MG63 (cell line): ENCODE results near the gene ATXN1. TPM values are rescaled to one million over a fixed set of nuclear protein-coding genes. Genes with fewer than 3 reads are reported as not detected.

Experiments used
- DNase-seq: peaks from one replicate; pipeline ENCODE4 v3.0.0-alpha.2; 2020
- H3K27me3 ChIP-seq: fragments of 250-450 bp; sonication (Bioruptor Pico); 2 replicates; pipeline ENCODE4 v1.5.1; 2020; ENCODE audit warnings: mild to moderate bottlenecking, moderate library complexity
- H3K36me3 ChIP-seq: fragments of 250-450 bp; sonication (Bioruptor Pico); 2 replicates; pipeline ENCODE4 v1.5.1; 2020; ENCODE audit warnings: mild to moderate bottlenecking, moderate library complexity
- H3K4me3 ChIP-seq: fragments of 250-450 bp; sonication (Bioruptor Pico); 2 replicates; pipeline ENCODE4 v1.5.1; 2020; ENCODE audit warnings: mild to moderate bottlenecking, moderate library complexity
- H3K9me3 ChIP-seq: fragments of 250-450 bp; sonication (Bioruptor Pico); 2 replicates; pipeline ENCODE4 v1.5.1; 2020; ENCODE audit warnings: mild to moderate bottlenecking, moderate library complexity
- total RNA-seq: library from RNA; depleted of rRNA; stranded (reverse); fragments of >200 nt; shearing (Covaris generic); gene quantifications from 2 replicates; pipeline ENCODE4 v1.2.3, GENCODE V29; 2014; ENCODE audit warnings: low replicate concordance

Gene ATXN1
- total RNA-seq, 1 experiment from 2014 or later = 5.9 TPM

GRCh38 chr6:16324184-16324583 lies 437.1 kb downstream of the ATXN1 start:
- DNase-seq = no peak
- no peak overlapping the region for H3K4me3 ChIP-seq
- no peaks in the 10 kb centered on the region for H3K36me3 ChIP-seq
- no peaks in the 10 kb centered on the region for H3K9me3 ChIP-seq
- H3K27me3 ChIP-seq = no peaks in the 10 kb centered on the region

DNA sequence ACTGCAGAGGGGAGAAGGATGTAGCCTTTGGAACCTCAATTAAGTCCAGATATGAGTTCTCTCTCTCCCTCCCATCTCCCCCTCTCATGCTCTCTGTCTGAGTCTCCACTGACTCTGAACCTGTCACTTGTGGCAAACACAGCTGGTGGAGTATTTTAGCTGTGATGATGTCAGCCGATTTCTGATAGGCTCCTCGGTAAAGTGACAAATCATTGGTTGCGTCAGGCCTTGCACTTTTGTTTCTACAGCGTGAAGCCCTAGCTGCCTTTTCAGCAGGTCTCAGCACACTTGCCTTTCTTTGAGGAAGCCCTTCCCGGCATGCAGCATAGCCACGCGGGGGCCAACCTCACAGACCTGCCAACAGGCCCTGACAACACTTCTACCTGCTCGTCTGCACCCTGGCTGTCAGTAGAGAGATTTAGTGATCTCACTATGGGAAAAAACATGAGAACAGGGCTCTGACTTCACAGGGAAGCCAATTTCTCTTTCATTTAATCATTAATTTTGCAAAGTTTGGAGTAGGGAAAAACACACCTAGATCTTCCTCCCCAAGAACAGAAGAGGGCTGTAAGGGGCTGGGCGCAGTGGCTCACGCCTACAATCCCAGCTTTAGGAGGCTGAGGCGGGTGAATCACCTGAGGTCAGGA lies 438.5 kb downstream of the ATXN1 start:
- H3K36me3 ChIP-seq = no peaks in the 10 kb centered on the region
- H3K4me3 ChIP-seq = no peak overlapping the region
- DNase-seq = no peak
- no peaks in the 10 kb centered on the region for H3K9me3 ChIP-seq
- H3K27me3 ChIP-seq = no peaks in the 10 kb centered on the region

DNA sequence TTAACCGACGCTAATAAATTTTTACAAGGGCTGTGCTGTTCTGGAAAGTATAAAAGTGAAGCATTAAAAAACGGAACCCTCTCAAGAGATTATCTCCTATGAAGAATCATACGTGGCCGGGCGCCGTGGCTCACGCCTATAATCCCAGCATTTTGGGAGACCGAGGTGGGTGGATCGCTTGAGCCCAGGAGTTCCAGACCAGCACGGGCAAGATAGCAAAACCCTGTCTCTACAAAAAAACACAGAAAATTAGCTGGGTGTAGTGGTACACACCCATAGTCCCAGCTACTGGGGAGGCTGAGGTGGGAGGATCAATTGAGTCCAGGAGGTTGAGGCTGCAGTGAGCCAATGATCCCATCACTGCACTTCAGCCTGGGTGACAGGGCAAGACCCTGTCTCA lies 439.4 kb downstream of the ATXN1 start:
- H3K36me3 ChIP-seq = no peaks in the 10 kb centered on the region
- H3K9me3 ChIP-seq = no peaks in the 10 kb centered on the region
- no peak for DNase-seq
- no peak overlapping the region for H3K4me3 ChIP-seq
- no peaks in the 10 kb centered on the region for H3K27me3 ChIP-seq

DNA sequence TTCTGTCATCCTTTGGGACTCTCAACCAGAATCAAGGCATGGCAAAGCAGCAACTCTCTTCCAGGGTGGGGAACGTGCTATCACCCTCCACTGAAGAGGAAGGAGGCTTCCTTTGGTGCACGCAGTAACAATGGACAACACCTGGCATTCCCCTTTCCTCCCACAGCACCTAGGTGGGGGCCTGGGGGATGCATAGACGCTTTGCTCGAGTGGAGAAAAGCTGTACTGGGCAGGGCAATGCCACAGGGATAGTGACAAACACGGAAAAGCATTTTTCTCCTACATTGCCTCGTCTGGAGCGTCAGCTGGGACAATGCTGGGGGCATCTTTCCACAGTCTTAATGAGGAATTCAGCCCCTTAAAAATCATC lies 439.9 kb downstream of the ATXN1 start:
- Histone ChIP-seq H3K36me3 (no peaks in the 10 kb centered on the region), H3K4me3 (no peak overlapping the region)
- DNase-seq = no peak

DNA sequence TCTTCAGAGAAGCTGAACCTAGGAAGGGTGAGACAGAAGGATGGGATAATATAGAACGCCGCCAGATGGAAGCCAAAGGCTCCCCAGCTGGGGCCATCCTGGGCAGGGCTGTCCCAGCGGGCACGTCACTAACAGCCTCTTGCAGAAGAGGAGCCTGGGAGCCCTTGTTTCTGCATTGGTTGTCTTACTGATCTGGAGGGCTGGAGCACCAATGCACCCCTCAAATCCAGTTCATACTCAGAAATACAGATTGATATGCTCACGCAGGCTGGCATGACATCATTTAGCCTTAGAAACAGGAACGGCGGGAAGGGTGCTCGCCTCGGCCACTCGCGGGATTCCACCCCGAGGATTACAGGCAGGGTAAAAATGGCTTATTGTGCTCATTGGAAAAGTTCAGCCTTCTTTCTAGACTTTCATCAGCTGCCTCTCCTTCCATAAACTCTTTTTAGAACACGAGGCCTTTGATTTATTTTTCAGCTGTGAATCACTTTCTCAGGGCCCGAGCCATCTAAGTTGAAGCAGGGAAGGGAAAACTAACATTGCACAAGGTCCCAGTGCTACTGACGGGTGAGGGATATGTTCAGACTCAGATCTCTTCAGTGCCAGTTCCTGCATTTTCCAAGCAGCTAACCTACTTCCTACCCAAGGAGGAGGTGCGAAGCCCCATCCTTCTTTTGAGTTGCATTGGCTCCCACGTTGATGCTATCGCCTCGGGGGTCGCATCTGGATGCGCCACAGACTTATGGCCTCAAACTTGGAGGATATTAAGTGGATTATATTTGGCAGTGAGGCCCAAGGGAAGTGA lies 440.5 kb downstream of the ATXN1 start:
- Histone ChIP-seq H3K27me3 (no peaks in the 10 kb centered on the region), H3K9me3 (no peaks in the 10 kb centered on the region), H3K36me3 (no peaks in the 10 kb centered on the region), H3K4me3 (no peak overlapping the region)
- DNase-seq = no peak

More for the DNA sequence above, 439.9 kb downstream of the ATXN1 start:
- no peaks in the 10 kb centered on the region for H3K27me3 ChIP-seq
- no peaks in the 10 kb centered on the region for H3K9me3 ChIP-seq

- peak; percentile 93 for DNase-seq
- H3K27me3 ChIP-seq = no peaks in the 10 kb centered on the region
- 0 out of 2 replicates have a peak overlapping the region, but pooled peaks have one; percentile 15 for H3K4me3 ChIP-seq
- H3K9me3 ChIP-seq = no peaks in the 10 kb centered on the region
- no peaks in the 10 kb centered on the region for H3K36me3 ChIP-seq
These were observed 441.3 kb downstream of the ATXN1 start for GRCh38 chr6:16319813-16320532.

DNA sequence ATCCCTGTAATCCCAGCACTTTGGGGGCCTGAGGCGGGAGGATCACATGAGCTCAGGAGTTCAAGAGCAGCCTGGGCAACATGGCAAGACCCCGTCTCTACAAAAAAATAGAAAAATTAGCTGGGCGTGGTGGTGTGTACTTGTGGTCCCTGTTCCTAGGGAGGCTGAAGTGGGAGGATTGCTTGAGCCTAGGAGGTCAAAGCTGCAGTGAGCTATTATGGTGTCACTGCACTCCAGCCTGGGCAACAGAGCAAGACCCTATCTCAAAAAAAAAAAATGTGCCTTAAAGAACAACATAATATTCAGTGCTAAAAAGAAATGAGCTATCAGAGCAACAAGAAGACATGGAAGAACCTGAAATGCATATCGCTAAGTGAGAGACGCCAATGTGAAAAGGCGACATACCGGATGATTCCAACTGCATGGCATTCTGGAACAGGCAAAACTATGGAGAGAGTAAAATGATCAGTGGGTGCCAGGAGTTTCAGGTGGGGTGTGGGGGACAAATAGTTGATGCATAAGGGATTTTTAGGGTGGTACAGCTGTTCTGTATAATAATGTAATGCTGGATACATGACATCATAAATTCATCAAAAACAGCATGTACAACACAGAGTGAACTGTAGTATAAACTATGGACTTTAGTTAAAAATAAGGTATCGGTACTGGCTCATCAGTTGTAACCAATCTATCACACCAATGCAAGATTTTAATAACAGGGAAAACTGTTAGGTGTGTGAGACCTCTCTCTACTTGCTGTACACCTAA lies 442.1 kb downstream of the ATXN1 start:
- Histone ChIP-seq H3K36me3 (no peaks in the 10 kb centered on the region), H3K4me3 (no peak overlapping the region), H3K9me3 (no peaks in the 10 kb centered on the region), H3K27me3 (no peaks in the 10 kb centered on the region)
- no peak for DNase-seq

GRCh38 chr6:16318538-16318937 lies 442.7 kb downstream of the ATXN1 start:
- Histone ChIP-seq H3K36me3 (no peaks in the 10 kb centered on the region), H3K9me3 (no peaks in the 10 kb centered on the region), H3K27me3 (no peaks in the 10 kb centered on the region), H3K4me3 (no peak overlapping the region)
- peak; percentile 59 for DNase-seq

DNA sequence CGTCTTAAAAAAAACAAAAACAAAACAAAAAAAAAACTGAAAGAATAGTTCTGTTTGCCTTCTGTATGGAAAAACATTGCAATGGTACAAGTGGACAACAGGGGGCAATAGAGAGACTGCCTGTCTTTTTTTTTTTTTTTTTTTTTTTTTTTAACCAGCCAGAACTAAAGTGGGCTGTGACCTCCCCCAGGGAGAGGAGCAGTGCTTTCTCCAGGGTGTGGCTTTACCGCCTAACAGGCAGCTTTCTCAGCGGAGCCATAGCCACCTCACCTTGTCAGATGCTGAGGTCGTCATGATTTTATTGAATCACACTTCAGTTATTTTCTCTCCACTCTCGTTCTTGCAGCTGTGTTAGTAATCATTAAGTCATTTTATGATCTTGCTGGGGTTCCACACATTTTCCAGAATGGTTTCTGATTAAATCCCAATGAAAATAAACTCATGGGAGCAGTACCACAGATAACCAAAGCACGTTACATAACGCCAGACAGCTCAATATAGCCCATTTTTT lies 444.5 kb downstream of the ATXN1 start:
- H3K36me3 ChIP-seq = no peaks in the 10 kb centered on the region
- H3K9me3 ChIP-seq = no peaks in the 10 kb centered on the region
- H3K27me3 ChIP-seq = no peaks in the 10 kb centered on the region
- H3K4me3 ChIP-seq = no peak overlapping the region
- peak; percentile 73 for DNase-seq

DNA sequence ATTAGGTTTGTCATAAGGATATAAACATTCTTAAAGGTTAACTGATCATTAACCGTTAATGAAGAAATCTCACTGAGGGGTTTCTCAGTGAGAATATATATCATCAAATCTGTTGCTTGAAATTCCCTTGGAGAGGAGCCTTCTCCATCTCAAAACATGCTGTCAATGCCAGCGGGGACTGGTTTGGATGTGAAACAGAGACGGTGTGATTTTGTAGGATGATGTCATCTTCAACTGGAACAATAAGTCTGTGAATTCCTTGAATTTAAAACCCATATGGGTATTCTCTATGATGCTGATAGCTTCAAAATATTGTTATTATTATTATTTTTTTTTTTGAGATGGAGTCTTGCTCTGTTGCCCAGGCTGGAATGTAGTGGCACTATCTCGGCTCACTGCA lies 447.0 kb downstream of the ATXN1 start:
- no peaks in the 10 kb centered on the region for H3K36me3 ChIP-seq
- DNase-seq = no peak
- no peak overlapping the region for H3K4me3 ChIP-seq
- no peaks in the 10 kb centered on the region for H3K9me3 ChIP-seq
- H3K27me3 ChIP-seq = no peaks in the 10 kb centered on the region

DNA sequence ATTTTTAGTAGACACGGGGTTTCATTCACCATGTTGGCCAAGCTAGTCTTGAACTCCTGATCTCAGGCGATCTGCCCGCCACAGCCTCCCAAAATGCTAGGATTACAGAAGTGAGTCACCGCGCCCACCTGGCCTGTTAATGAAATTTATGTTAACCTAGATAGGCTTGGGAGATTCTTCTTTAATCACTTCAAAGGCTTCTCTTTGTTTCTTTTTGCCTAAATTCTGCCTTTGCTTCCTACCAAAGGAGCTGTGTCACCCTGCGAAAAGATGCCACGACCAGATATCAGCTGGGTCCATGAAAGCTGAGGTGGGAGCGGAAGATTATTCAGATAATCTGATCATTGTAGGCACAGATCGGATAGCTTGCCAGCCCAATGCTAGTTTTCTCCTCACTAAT lies 447.5 kb downstream of the ATXN1 start:
- no peaks in the 10 kb centered on the region for H3K36me3 ChIP-seq
- no peak overlapping the region for H3K4me3 ChIP-seq
- no peaks in the 10 kb centered on the region for H3K9me3 ChIP-seq
- no peak for DNase-seq
- no peaks in the 10 kb centered on the region for H3K27me3 ChIP-seq

GRCh38 chr6:16311763-16312162 lies 449.5 kb downstream of the ATXN1 start:
- no peaks in the 10 kb centered on the region for H3K27me3 ChIP-seq
- no peak for DNase-seq
- no peaks in the 10 kb centered on the region for H3K9me3 ChIP-seq
- H3K4me3 ChIP-seq = no peak overlapping the region
- H3K36me3 ChIP-seq = no peaks in the 10 kb centered on the region

DNA sequence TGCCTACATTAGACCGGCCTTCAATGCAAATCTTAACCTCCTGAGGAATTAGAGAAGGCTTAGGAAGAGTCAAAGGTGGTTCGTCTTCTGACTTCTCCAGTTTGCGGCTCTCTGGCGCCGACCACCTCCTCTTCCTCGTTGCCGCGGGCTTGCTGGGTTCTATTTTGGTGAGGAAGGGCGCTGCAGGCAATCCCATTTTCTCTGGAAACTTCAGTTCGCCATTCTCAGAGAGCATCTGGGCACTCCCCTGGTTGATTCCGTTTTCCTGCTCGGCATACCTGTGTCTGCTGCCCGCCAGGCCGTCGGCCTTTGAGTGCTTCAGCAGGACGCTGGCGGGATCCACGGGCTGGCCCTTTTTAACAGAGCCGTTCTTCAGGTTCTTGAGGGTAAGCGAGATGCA lies 454.9 kb downstream of the ATXN1 start:
- H3K4me3 ChIP-seq = no peak overlapping the region
- H3K9me3 ChIP-seq = no peaks in the 10 kb centered on the region
- no peaks in the 10 kb centered on the region for H3K36me3 ChIP-seq
- H3K27me3 ChIP-seq = no peaks in the 10 kb centered on the region
- DNase-seq = no peak

DNA sequence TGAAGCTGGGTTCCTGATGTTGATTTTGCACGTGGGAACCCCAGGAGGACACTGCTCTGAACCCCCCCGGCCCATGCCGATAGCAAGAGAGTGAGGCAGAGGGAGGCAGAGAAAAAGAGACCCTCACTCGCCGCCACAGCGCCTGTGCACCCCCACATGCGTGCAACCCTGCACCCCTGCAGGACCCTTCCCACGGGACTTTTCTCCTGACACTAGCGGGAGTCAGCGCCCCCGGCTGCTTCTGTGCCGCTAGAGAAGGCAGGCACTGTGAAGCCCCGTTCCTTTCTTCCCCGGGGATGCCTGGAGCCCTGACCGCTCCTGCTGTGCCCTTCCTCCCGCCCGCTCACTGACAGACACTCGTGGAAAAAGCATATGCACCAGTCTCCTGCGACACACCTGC lies 455.5 kb downstream of the ATXN1 start:
- H3K4me3 ChIP-seq = no peak overlapping the region
- no peak for DNase-seq
- no peaks in the 10 kb centered on the region for H3K27me3 ChIP-seq
- H3K9me3 ChIP-seq = no peaks in the 10 kb centered on the region
- H3K36me3 ChIP-seq = no peaks in the 10 kb centered on the region

DNA sequence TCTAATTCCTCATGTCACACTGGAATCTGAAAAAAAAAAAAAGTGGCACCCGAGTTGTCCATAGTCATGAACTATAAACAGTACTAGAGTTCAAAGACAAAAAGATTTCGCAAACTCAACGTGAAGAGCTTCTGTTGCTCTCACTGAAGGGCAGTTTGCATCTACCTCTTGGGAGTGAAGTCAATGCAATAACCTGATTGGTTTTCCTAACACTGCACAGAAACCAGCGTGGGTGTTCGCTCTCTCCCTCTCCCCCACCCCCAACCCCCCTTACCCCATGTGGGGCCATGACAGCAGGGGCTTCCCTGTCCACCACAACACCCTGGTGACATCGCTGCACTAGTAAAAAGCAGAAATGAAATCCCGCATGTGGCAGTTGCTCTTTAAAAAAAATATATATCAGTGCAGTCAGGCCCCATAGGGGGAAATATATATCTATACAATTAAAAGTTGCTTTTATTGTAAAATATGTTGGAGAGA lies 456.0 kb downstream of the ATXN1 start:
- no peak for DNase-seq
- Histone ChIP-seq H3K27me3 (no peaks in the 10 kb centered on the region), H3K9me3 (no peaks in the 10 kb centered on the region), H3K4me3 (no peak overlapping the region), H3K36me3 (no peaks in the 10 kb centered on the region)

DNA sequence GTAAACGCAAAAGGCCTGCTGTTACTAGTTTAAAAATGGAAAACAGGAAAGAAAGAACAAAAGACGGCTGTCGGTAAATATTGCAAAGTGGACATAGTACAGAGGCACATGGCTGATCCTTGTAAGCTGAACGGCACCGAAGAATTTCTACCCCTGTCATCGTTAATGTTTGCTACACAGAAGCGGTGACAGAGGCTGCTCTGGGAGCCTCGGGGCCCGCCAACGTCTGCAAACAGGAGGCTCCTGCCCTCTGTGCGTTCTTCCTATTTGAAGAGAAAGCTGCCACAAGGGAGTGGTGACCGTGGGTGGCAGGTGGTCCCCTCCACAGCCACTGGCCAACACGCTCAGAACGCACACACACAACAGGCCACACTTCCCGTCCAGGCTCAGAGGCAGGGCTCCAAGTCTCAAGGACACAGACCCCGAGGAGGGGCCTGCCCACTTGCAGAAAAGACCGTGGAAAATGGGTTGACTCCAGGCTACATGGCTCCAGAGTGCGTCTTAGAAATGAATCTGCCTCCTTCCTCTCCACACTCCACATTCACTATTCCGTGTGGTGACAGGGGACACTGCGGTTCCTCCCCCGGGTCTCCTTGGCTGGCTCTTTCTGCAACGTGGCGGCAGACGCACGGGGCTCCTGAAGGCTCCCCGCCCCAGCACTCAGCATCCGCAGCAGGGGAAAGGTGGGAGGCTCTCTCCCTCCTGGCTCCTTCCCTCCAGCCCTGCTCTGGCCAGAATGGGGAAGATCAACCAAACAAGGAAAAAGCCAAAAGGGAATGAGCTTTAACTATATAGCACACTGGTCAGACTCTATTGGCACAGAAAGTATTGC lies 458.3 kb downstream of the ATXN1 start:
- Histone ChIP-seq H3K36me3 (no peaks in the 10 kb centered on the region), H3K4me3 (no peak overlapping the region), H3K27me3 (no peaks in the 10 kb centered on the region), H3K9me3 (no peaks in the 10 kb centered on the region)
- DNase-seq = no peak
